ENCODE measurements around the gene SEC24B.
A peak's percentile ranks its signal among the peaks of the same experiment; 100 is the strongest.

The SEC24B gene

GRCh38 chr4:109433205-109434006 lies at the start of gene SEC24B:
SEC24B (plus strand) TSS chr4:109433815; CDS start chr4:109433870, 55 bp downstream.
- peak; percentile 55 for DNase-seq (ENCODE audit: low read depth)

GRCh38 chr4:109383823-109384222 lies 49.8 kb upstream of the SEC24B start:
- DNase-seq (ENCODE audit: low read depth) = no peak

GRCh38 chr4:109385260-109385659 lies 48.4 kb upstream of the SEC24B start:
- no peak for DNase-seq (ENCODE audit: low read depth)

- no peak for DNase-seq (ENCODE audit: low read depth)
Measured at GRCh38 chr4:109389369-109390114, 44.1 kb upstream of the SEC24B start.

- no peak for DNase-seq (ENCODE audit: low read depth)
Measured at GRCh38 chr4:109390115-109390768, 43.4 kb upstream of the SEC24B start.

GRCh38 chr4:109395694-109396093 lies 37.9 kb upstream of the SEC24B start:
- DNase-seq (ENCODE audit: low read depth) = no peak

- DNase-seq (ENCODE audit: low read depth) = no peak
Measured at GRCh38 chr4:109398928-109399327, 34.7 kb upstream of the SEC24B start.

- DNase-seq (ENCODE audit: low read depth) = peak; percentile 30
Measured at GRCh38 chr4:109406337-109406931, 27.2 kb upstream of the SEC24B start.

GRCh38 chr4:109407027-109407737 lies 26.4 kb upstream of the SEC24B start:
- no peak for DNase-seq (ENCODE audit: low read depth)

GRCh38 chr4:109408711-109409110 lies 24.9 kb upstream of the SEC24B start:
- no peak for DNase-seq (ENCODE audit: low read depth)

- no peak for DNase-seq (ENCODE audit: low read depth)
Measured at GRCh38 chr4:109410226-109410625, 23.4 kb upstream of the SEC24B start.

- DNase-seq (ENCODE audit: low read depth) = peak; percentile 7
Measured at GRCh38 chr4:109410776-109411175, 22.8 kb upstream of the SEC24B start.

- DNase-seq (ENCODE audit: low read depth) = no peak
Measured at GRCh38 chr4:109411964-109412363, 21.7 kb upstream of the SEC24B start.

GRCh38 chr4:109412776-109413175 lies 20.8 kb upstream of the SEC24B start:
- DNase-seq (ENCODE audit: low read depth) = no peak

- DNase-seq (ENCODE audit: low read depth) = no peak
Measured at GRCh38 chr4:109414938-109415337, 18.7 kb upstream of the SEC24B start.

GRCh38 chr4:109418588-109418987 lies 15.0 kb upstream of the SEC24B start:
- DNase-seq (ENCODE audit: low read depth) = no peak

GRCh38 chr4:109419679-109420078 lies 13.9 kb upstream of the SEC24B start:
- no peak for DNase-seq (ENCODE audit: low read depth)

- no peak for DNase-seq (ENCODE audit: low read depth)
Measured at GRCh38 chr4:109424093-109424841, 9.3 kb upstream of the SEC24B start.

- no peak for DNase-seq (ENCODE audit: low read depth)
Measured at GRCh38 chr4:109425405-109425804, 8.2 kb upstream of the SEC24B start.

GRCh38 chr4:109429545-109429944 lies 4.1 kb upstream of the SEC24B start:
- DNase-seq (ENCODE audit: low read depth) = no peak

- DNase-seq (ENCODE audit: low read depth) = no peak
Measured at GRCh38 chr4:109432203-109432602, 1.4 kb upstream of the SEC24B start.

Data from HS-27A (cell line).